ENCODE results near the gene TRERF1.
A peak's percentile ranks its signal among the peaks of the same experiment; 100 is the strongest.
"Not testable (repeated sequence)": the region's sequence is repeated elsewhere in the genome, so short reads cannot be mapped to it uniquely, and the experiment has no call there.

Gene TRERF1

GRCh38 chr6:42216495-42216894 lies 235.2 kb downstream of the TRERF1 start:
- not testable (repeated sequence) for DNase-seq

GRCh38 chr6:42212442-42212841 lies 239.3 kb downstream of the TRERF1 start:
- DNase-seq, result no peak

- no peak for DNase-seq
Observed at GRCh38 chr6:42211726-42212125, 240.0 kb downstream of the TRERF1 start.

- no peak for DNase-seq
Observed at GRCh38 chr6:42210551-42210950, 241.2 kb downstream of the TRERF1 start.

GRCh38 chr6:42207559-42207958 lies 244.2 kb downstream of the TRERF1 start:
- not testable (repeated sequence) for DNase-seq

GRCh38 chr6:42204768-42205282 lies 246.9 kb downstream of the TRERF1 start:
- DNase-seq, result no peak

GRCh38 chr6:42203183-42203582 lies 248.5 kb downstream of the TRERF1 start:
- no peak for DNase-seq

GRCh38 chr6:42202131-42202915 lies 249.4 kb downstream of the TRERF1 start:
- not testable (repeated sequence) for DNase-seq

GRCh38 chr6:42201382-42201781 lies 250.3 kb downstream of the TRERF1 start:
- no peak for DNase-seq

- no peak for DNase-seq
Observed at GRCh38 chr6:42200035-42200434, 251.7 kb downstream of the TRERF1 start.

- DNase-seq, result no peak
Observed at GRCh38 chr6:42199106-42199981, 252.4 kb downstream of the TRERF1 start.

GRCh38 chr6:42197555-42198362 lies 254.0 kb downstream of the TRERF1 start:
- DNase-seq, result no peak

GRCh38 chr6:42195415-42195814 lies 256.3 kb downstream of the TRERF1 start:
- no peak for DNase-seq

GRCh38 chr6:42194056-42194455 lies 257.7 kb downstream of the TRERF1 start:
- DNase-seq, result no peak

- DNase-seq, result no peak
Observed at GRCh38 chr6:42193491-42193894, 258.2 kb downstream of the TRERF1 start.

GRCh38 chr6:42192385-42192784 lies 259.3 kb downstream of the TRERF1 start:
- not testable (repeated sequence) for DNase-seq

- no peak for DNase-seq
Observed at GRCh38 chr6:42190554-42191183, 261.1 kb downstream of the TRERF1 start.

GRCh38 chr6:42188406-42188805 lies 263.3 kb downstream of the TRERF1 start:
- no peak for DNase-seq

GRCh38 chr6:42185597-42185996 lies 266.1 kb downstream of the TRERF1 start:
- no peak for DNase-seq

- DNase-seq, result no peak
Observed at GRCh38 chr6:42184475-42184874, 267.3 kb downstream of the TRERF1 start.

- DNase-seq, result no peak
Observed at GRCh38 chr6:42182101-42182500, 269.6 kb downstream of the TRERF1 start.

GRCh38 chr6:42179945-42180313 lies 271.8 kb downstream of the TRERF1 start:
- DNase-seq, result peak in 1 of 2 donors; percentile 26
